Measurements from ENCODE around the gene KRTAP21-3.
"Not testable (repeated sequence)": the region's sequence is repeated elsewhere in the genome, so short reads cannot be mapped to it uniquely, and the experiment has no call there.

KRTAP21-3 gene

DNA sequence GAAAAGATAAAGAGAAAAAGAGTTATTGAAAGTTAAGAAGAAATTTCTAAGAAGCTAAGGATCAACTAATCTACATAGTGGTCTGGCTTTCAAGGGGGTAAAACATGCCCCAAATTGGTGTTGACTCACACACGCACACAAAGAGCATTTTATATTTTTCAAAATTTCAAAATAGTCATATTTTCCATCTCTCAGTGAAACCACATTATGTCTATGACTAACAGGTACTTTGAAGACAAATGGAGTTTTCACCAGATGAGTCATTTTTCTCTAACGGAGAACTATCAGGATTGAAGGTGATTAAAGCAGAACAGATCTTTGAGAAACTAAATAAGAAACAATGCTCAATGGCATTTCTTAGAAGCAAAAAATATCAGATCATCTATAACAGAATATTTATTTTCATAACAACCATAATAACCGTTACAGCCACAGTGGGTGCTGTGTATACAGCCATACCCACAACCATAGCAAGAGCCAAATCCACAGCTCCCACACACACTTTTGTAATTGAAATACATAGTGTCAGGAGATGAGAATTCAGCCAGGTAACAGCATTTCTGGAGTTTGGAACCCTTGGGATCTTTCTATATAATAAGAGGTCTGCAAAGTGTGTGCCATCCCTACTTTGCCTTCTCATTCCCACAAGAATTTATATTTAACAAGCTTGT lies at the start of gene KRTAP21-3:
TSS of gene KRTAP21-3 (minus strand) at position 539 of the 671 bp plus-strand sequence. CDS start at position 521, 18 bp downstream.
- DNase-seq (ENCODE audit: low spot score), result no peak

DNA sequence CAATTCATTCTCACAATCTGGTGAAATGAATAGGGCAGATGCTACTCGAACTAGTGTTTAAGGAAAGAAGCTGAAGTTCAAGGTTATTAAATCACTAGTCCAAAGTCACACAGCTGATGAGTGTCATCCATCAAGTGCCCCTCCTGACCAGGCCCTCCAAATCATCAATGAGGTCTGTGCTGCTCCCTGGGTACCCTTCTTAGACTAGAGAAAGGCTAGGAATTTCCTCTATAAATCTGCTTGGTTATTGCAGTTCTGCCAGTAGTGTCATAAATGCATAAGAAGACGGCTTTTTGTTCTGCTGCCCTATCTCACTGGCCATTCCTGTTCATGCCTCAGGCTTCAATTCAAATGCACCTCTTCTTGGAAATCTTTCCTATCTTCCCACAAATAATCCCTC lies 42.2 kb upstream of the KRTAP21-3 start:
- DNase-seq (ENCODE audit: low spot score), result no peak

DNA sequence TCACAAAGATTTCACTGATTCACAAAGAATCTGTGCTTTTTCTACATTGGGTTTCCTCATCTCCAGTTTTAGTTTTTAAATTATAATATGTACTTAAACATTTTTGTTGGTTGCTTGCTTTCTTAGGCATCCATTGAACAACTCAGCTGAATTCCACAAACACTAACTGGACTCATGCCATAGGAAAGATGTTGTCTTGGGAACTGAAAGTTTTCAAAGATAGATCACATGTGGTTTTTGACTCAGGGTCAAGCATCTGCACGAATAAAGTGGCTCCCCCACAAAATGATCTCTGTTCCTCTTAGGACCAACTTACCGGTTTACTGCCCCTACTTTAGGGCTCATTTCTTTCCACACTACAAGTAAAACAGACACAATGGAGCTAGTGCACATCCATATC lies 39.7 kb upstream of the KRTAP21-3 start:
- DNase-seq (ENCODE audit: low spot score), result no peak

DNA sequence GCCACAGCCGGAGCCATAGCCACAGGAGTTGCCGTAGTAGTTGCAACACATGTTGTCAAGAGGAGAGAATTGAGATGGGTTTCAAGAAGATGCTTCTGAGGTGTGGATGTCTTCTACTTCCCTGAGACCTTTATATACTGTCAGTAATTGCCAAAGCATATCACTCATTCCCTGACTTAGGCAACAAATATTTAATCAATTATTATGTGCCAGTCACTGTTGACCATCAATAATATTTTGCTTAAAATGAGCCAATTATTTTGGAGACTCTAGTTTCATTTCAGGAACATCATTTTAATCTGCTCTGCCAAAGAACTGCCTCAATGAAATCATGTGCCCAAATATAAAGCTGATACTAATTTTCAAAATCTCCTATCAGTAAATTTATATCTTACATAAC lies 36.8 kb upstream of the KRTAP21-3 start, which contains the start of gene KRTAP21-1:
TSS of gene KRTAP21-1 (minus strand) at position 101 of the 400 bp plus-strand sequence. CDS start at position 51, 50 bp downstream.
- not testable (repeated sequence) for DNase-seq (ENCODE audit: low spot score)

GRCh38 chr21:30747159-30747558 lies 28.6 kb upstream of the KRTAP21-3 start, which contains the start of gene KRTAP21-2:
TSS of gene KRTAP21-2 (minus strand) at chr21:30747259. CDS start at chr21:30747202, 57 bp downstream.
- no peak for DNase-seq (ENCODE audit: low spot score)

DNA sequence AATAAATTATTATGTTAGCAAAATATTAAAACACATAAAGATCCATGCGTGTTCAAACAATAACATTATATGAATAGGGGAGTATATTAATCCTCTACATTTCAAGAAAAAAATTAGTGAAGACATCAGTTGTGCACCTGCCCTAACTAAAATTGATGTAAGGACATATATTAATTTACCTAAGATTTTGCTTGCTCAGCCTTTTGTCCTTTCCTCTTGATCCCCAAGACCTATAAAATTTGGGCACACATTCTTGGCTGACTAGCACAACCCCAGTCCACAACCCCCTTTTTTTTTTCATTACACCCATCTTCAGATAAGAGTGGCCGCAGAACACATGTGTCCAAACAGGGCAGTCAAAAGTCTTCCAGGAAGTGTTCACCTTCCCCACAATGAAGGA lies 21.9 kb upstream of the KRTAP21-3 start:
- no peak for DNase-seq (ENCODE audit: low spot score)

- DNase-seq (ENCODE audit: low spot score), result peak; percentile 6
Measured at GRCh38 chr21:30733026-30733425, 14.4 kb upstream of the KRTAP21-3 start.

GRCh38 chr21:30726726-30727125 lies 8.1 kb upstream of the KRTAP21-3 start:
- no peak for DNase-seq (ENCODE audit: low spot score)

DNA sequence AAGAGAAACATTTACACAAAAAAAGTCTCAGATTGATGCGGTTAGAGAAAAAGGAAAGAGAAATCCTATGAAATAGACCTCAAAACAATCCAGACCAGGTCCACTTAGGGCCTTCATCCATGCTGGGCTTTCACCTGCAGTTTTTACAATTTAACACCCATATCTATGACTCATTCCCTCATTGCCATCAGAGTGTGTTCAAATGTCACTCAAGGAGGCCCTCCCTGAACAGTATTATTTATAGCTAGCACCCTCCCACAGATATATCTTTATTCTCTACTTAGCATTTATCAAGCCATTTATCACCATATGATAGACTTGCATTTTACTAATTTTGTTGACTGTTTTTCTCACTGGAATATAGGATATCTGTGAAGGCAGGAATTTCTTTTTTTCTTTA lies 824 bp upstream of the KRTAP21-3 start:
- DNase-seq (ENCODE audit: low spot score), result no peak

DNA sequence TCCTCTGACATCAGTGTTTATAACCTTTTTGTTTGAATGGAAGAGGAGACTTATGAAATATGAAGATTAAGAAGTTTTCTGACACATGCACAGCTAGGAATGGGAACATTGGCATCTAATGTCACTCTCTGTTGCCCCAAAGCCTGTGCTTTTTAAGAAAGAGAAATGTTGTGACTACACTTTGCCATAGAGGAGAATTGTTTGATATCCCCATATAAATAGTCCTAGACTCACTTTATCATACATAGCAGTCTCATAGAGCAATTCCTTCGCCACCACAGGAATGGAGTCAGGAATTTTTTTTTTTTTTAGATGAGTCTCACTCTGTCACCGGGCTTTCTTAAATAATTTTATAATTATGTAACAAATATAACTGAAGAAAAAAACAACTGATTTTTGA lies 1.5 kb downstream of the KRTAP21-3 start:
- no peak for DNase-seq (ENCODE audit: low spot score)

GRCh38 chr21:30714946-30715345 lies 3.6 kb downstream of the KRTAP21-3 start:
- DNase-seq (ENCODE audit: low spot score), result no peak

- no peak for DNase-seq (ENCODE audit: low spot score)
Measured at GRCh38 chr21:30714456-30714855, 4.1 kb downstream of the KRTAP21-3 start.

GRCh38 chr21:30713766-30714165 lies 4.8 kb downstream of the KRTAP21-3 start:
- no peak for DNase-seq (ENCODE audit: low spot score)

DNA sequence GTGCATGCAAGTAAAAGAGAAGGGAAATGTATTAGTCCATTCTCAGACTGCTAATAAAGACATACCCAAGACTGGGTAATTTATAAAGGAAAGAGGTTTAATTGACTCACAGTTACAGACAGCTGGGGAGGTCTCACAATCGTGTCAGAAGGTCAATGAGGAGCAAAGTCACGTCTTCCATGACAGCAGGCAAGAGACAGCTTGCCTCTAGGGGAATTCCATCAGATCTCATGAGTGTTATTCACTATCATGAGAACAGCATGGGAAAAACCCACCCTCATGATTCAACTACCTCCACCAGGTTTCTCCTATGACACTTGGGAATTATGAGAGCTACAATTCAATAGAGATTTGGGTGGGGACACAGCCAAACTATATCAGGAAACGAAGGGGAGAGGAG lies 8.1 kb downstream of the KRTAP21-3 start:
- no peak for DNase-seq (ENCODE audit: low spot score)

GRCh38 chr21:30707409-30707808 lies 11.2 kb downstream of the KRTAP21-3 start:
- no peak for DNase-seq (ENCODE audit: low spot score)

DNA sequence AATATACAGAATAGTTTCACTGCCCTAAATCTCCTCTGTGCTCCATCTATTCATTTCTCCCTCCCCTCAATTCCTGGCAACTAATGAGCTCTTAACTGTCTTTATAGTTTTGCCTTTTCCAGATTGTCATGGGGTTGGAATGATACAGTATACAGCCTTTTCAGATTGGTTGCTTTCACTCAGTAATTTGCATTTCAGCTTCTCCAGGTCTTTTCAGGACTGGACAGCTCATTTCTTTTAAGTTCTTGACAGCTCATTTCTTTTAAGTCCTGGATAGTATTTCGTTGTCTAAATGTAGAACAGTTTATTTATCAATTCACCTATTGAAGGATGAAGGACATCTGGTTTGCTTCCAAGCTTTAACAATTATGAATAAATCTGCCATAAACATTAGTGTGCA lies 22.6 kb downstream of the KRTAP21-3 start:
- DNase-seq (ENCODE audit: low spot score), result no peak

GRCh38 chr21:30689822-30690221 lies 28.8 kb downstream of the KRTAP21-3 start:
- no peak for DNase-seq (ENCODE audit: low spot score)

- DNase-seq (ENCODE audit: low spot score), result no peak
Measured at GRCh38 chr21:30684506-30684905, 34.1 kb downstream of the KRTAP21-3 start.

DNA sequence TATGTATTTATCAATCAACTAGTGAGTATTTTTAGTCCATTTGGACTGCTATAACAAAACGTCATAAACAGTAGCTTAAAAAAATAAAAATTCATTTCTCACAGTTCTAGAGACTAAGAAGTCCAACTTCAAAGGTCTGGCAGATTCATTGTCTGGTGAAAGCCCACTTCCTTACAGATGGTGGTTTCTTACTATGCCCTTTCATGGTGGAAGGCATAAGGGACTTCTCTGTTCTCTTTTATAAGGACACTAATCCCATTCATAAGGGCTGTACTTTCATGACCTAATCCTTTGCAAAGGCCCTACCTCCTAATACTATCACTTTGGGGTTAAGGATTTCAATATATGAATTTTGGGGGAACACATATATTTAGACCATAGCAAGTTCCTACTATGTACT lies 38.0 kb downstream of the KRTAP21-3 start:
- DNase-seq (ENCODE audit: low spot score), result no peak

DNA sequence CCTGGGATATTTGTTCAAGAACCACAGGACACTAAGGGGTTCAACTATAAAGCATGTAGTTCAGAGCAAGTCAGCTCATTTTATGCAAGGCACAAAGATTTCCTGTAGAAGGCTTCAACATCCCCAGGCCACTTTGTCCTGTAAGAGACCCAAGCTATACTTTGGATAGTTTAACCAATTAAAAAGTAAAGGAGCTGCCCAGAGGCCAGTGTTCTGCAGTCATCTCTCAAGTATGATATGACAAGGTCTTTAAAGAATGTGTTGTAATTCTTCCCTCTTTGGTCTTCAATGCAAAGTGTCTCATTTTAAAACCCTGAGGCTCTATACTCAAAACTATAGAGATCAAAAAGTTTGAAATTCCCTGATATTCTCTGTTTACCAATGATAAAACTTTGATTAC lies 41.8 kb downstream of the KRTAP21-3 start:
- DNase-seq (ENCODE audit: low spot score), result no peak

GRCh38 chr21:30674312-30674711 lies 44.3 kb downstream of the KRTAP21-3 start:
- no peak for DNase-seq (ENCODE audit: low spot score)

- DNase-seq (ENCODE audit: low spot score), result no peak
Measured at GRCh38 chr21:30672985-30673650, 45.5 kb downstream of the KRTAP21-3 start.

GRCh38 chr21:30668776-30669175 lies 49.8 kb downstream of the KRTAP21-3 start:
- no peak for DNase-seq (ENCODE audit: low spot score)
